ENCODE measurements around the gene HPSE2.
"Not testable (repeated sequence)": the region's sequence is repeated elsewhere in the genome, so short reads cannot be mapped to it uniquely, and the experiment has no call there.

The HPSE2 gene

DNA sequence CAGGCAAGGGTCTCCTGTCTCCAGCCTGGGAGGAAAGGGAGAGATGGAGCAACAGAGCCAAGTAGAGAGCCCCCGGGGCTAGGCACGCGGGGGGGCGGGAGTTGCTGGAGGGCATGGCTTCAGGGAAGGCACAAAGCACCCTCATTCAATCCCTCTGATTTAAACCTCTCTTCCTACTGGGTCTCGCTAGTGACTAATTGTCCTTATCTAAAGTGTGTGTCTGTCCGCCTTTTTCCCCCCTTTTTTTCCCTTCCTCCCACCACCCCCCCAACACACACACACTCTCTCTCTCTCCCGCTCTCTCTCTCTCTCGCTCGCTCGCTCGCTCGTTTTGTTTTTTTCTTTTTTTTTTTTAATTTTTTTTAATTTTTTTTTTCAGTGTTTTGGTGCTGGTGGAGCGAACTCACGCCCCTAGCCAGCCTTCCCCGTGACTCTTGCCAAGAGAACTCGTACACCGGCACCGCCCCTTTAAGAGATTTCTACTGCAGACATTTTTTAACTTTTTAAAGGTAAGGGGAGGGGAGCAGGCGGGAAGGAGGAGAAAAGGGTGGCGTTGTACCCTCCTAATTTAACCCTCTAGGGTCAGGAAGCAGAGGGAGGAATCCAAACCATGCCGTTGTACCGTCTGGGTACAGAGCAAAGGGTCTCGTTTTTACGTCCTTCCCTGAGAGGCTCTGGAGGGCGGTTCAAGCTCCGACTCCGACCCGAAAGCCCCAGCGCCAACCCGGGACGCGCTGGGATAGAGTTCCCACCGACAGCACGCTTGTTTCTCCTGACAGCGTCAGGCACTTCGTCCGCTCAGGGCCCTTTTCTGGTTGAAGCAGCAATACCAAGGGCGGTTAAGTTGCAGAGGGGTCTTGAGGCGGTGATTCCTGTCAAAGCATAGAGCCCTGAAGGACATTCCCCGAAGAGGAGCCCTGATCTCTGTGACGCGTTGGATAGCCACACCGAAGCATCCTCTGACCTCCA is at the start of gene HPSE2:
Gene HPSE2 (minus strand): TSS at position 195 of the 969 bp plus-strand sequence.
- DNase-seq = no peak

DNA sequence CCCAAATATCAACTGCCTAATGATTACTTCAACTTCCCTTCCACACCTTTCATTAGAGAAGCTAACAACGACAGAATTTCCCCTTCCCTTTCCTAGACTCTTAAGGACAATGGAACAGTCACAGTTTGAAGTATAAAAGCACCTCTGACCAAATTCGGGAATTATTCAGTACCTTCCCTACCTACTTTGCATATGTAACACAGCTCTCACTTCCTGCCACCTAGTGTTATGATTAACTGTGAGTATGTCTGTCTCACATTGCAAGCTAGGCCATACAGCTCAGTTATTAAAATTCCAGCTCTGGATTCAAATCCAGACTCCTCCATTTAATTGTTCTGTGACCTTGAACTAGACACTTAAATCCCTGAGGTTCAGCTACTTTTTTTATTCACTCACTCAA is 44.8 kb upstream of the HPSE2 start:
- DNase-seq = no peak

DNA sequence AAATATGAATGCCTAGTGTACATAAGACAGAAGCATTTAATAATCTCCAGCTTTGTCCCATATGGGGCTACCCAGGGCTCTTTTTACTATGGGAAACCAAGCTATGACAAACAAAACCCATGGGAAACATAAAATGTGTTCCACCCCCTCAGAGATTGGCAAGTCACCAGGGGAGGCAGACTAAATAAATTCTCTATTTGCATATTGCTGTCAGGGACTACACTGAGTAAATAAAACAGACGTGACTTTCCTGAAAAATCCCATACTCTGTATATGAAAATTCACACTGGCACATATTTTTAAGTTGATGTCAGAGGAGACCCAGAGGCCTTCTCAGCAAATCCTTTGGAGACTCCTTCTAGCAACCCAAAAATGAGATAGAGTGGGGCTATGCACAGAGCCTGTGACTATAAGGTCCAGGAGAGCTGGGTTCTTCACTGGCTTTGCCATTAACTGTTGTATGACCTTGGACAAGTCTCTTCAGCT is 44.0 kb upstream of the HPSE2 start:
- DNase-seq = peak; percentile 14

DNA sequence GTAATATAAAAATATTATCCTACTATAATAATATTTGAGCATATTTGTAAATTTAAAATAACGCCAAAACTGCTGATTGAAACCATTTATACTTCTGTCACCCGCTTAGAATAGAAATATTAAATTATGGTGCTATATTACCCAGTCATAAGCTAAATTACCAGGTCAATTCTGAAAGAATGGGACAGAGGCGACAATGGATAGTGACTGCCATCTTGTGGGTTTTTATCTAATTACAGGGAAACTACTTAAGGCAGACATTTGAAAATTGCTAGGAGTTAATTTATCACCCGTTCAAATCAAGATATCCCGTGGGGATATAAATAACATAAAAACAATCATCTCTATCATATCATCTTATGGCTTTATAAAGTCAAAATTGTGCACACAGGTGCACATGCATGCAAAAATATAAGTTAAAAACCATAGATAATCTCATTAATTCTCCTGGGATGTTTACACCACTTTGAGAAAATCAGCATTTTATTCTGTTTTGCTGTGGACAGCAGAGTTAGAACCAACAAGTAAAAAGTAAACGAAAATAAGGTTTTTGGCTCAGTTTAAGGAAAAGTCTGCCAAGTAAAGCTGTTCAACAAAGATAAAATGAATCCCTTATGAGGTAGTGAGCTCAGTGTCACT is 41.3 kb upstream of the HPSE2 start:
- peak; percentile 24 for DNase-seq

DNA sequence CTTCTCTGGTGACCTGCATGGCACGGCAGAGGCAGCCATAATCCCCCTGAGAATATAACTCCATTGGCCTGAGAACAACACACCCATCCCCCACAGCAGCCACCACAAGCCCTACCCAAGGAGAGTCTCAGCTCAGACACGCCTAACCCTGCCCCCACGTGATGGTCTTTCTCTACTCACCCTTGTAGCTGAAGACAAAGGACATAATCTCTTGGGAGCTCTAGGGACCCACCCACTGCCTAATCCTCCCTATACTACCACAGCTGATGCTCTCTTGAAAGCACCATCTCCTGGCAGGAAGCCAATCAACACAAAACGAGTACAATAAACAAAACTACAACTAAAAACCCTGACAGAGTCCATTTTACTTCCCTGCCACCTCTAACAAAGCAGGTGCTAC is 30.7 kb upstream of the HPSE2 start:
- no peak for DNase-seq

DNA sequence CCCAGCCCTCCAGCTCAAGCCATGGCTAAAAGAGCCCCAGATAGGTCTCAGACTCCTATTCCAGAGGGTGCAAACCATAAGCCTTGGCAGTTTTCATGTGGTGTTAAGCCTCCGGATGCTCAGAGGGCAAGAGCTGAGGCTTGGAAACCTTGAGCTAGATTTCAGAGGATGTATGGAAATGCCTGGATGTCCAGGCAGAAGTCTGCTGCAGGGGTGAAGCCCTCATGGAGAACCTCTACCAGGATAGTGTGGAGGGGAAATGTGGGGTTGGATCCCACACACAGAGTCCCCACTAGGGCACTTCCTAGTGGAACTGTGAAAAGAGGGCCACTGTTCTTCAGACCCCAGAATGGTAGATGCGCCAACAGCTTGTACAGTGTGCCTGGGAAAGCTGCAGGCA is 13.2 kb upstream of the HPSE2 start:
- DNase-seq = no peak

DNA sequence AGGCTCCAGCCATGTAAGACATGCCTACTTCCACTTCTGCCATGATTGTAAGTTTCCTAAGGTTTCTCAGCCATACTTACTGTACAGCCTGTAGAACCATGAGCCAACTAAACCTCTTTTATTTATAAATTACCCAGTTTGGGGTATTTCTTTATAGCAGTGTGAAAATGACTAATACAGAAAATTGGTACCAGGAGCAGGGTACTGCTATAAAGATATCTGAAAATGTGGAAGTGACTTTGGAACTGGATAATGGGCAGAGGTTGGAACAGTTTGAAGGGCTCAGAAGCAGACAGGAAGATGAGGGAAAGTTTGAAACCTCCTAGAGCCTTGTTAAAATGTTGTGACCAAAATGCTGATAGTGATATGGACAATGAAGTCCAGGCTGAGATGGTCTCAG is 12.2 kb upstream of the HPSE2 start:
- not testable (repeated sequence) for DNase-seq

DNA sequence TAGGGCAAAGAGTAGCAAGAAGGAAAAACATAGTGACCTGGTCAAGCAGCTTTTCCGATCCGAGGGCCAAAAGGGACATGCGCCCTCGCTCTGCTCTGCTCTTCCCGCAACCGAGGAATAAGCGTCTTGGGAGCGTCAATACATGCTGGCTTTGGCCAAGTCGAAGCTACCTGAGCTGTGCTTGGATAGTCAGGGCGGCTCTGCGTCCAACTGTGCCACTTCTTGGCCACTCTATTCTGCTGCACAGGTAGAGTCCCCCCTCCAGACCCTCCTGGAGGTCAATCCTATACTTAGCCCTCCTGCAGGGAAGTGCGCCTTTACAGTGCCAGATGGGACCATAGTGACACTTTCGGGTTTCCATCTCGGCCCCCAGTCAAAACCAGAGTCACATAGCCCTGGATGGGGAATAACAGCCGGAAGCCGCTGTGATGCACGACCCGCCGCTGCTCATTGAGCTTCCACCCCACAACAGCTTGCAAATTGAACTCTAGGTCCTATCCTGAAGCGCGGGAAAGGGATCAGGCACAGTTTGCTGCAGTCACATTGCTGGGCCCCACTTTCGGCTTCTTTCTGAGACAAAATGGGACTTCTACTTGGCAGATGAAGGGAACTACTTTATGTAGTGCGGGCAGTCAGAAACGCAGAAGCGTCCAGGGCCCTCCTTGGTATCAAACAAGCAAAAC is 1.1 kb upstream of the HPSE2 start:
- no peak for DNase-seq

DNA sequence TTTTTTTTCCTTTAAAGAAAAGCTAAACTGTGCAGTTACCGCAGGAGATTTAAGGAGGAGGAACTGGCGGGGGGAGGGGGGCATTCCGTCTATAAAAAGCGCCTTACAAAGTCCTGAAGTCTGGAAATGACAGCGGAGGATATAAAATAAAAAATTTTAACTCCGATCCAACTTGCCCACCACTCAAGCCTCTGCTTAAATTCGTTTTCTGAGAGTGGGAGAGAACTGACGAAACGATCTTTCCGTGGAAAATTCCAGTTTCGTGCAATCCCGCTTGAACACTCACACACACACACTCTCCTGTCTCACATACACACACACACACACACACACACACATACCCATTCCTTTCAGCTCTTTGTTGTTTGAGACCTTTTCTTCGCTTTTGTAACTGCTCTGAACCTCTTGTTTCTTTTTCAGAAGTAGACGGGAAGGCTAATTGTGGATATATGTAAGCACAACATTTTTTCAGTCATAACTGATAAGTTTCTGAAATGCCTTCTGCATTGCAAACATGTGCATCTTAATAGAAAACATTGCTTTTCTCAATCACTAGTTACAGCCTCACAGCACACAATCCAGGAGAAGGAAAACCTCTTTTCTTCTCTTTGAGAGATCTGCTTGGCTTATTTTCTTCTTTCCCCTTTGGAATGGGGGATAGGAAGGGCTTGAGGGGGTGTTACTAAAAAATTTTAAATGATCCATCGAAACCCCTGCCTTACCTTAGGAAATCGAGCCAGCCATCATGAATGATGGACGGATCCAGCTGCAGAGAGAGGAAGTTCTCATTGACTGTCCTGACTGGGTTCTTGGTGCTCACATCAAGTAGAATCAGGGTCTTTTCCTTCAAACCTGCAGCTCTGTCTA is 628 bp downstream of the HPSE2 start:
- no peak for DNase-seq

DNA sequence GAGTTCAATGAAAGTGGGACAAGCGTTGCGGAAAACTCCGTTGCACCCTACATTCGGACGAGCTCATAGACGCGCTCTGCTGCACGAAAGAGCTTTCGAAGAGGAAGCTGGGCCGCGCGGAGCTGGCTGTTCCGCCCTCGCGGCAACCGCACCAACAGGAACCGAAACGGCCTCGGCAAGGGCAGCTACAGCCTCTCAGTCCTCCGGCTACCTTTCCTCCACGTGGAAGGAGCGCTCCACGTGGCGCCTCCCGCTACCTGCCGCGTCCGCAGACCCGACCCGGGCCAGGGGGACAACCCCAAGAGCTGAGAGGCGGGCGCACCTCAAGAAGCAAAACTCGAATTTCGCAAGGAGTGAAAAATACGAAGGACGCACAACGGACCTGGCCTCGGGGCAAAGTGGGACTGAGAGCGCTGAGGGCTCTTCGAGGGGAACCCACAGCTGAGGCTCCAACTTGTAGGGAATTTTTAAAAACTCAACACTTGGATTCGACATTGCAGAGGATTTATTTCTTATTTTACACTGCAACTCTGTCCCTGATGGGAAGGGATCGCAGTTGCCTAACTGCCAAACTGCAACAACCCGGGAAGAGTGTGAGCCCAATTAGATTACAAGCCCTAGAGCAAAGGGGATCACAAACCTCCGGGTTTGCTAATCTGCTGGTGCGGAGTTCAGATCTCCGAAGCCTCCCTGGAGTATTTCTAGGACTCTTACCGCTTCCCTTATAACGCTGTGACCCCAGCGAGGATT is 1.4 kb downstream of the HPSE2 start:
- DNase-seq = no peak

DNA sequence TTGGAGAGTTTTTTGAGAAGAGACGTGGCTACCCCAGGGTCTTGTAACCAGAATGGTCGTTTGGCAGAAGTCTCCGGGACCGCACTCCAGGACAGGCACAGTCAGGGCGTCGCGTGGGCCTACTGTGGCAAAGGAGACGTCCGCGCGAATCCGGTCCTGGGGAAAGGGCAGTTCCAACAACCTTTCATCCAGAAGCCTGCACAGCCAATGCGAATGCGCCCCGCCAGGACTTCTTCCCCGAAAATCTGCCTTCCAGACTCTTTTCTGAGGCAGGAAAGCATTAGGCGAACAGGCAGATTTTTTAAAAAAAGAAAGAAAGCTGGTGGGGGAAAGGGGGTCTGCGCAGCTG is 2.0 kb downstream of the HPSE2 start:
- DNase-seq = no peak

DNA sequence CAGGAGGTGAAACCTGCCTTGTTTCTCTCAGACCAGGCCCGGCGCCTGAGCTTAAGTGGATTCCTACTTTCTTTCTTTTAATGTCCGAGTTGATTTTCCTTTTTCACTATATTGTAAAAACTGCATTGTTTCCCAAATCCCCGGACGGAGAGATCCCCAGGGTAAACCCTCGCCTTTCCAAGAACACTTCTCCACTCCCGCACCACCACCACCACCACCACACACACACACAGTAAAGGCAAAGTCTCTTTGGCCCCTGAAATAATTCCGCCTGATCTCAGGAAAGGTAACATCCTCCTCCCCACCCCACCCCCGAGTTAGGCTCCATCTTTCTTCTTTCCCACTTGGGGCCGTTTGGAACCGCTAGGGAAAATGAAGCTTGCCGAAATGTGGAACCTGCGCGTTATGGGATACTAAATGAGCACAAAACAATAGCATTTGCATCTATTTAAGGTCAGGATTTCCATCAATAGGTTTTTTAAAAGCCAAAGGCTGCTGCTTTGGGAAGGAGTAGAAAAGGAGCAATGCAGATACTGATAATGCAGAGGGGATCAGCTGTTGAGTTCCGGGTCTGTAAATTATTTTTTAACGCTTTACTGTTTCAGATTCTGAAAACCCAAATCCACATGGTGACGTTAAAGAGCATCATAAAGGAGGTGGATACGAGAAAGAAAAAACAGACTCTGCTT is 2.5 kb downstream of the HPSE2 start:
- no peak for DNase-seq

DNA sequence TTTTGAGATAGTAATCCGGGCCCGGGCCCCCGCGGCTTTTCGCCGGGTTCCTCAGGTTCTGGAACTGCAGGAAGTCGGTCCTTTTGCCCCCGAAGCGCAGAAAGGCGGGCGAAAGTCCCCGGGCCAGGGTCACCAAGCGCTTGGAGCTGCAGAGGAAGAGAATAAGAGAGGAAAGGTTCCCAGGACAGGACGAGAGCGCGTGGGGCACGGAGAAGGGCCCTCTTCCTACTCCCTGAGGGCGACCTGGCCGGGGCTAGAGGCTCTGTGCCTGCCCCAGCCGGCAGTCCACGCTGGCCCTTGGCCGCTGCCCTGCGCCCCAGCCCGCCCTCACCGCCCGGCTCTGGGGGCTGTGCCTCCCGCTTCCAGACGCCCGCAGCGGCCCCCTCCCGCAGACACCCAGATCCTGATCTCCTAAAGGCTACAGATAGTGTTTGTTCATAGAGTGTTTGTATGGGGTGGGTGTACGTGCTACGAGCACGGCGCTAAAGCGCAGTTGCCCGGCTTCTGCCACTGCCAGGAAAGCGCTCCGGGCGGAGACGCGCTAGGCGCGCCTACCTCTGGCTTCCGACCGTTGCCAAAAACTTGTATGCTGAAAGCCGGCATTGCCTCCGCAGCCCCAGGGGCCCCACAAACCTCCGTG is 3.2 kb downstream of the HPSE2 start:
- no peak for DNase-seq

DNA sequence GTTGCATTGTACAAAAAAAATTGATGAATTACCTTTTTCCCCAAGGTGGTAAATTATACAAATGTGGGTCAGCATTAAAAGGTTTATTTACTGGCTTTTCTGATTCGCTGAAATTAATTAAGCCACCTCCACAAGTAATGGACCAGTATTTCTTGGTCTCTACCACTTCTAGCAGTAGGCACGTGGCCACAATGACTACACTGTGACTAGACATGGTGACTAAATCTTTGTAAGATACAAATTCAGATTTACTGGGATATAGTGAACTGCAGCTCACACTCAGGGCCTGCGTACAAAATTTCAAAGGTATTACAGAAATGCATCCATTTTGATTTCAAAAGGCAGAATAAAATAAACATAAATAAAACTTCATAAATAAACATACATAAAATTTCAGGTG is 10.9 kb downstream of the HPSE2 start:
- DNase-seq = no peak

DNA sequence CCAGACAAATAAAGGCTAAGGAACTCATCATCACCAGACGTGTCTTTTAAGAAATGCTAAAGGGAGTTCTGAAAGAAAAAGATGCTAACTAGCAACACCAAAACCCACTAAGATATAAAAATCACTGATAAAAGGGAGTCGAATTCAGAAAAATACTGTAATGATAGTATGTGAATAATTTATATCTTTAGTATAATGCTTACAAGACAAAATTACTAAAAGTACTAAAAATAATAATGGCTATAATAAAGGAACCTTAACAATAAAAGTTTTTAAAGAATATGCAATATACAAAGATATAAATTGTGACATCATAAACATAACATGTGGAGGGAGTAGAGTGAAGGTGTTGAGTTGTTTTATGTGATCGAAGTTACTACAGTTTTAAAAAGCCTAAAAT is 28.3 kb downstream of the HPSE2 start:
- no peak for DNase-seq

DNA sequence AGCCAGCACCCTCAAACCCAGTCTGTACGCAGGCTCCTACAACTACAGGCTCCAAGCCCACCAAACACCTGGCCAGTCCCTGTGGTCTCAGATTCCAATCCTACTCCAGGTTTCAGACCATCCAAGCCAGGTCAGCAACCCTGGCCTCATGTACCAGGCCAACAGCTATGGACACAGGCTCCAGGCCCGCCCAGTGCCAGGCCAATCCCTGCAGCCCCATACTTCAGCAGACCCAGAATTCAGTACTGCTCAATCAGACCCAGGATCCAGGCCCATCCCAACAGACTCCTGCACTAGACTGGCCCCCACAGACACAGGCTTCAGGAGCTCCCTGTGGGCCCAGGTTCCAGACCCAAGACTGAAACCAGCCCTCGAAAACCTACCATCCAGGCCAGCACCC is 32.3 kb downstream of the HPSE2 start:
- no peak for DNase-seq

DNA sequence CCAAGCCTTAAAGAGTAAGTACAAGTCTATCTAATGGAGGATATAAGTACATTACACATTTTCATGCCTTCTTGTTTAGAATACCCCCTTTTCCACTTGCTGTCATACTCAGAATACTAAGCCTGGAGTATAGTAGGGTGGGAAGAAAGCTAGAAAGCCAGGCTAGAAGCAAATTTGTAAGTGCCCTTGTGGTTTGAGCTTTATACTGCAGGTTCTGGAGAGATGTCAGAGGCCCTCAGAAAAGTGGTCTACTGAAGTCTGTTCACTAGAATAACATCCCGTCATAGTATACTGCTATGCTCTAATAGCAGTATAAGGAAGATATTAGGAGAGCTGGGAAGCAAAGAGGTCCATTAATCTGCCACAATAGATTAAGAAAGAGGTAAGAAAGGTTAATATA is 62.7 kb downstream of the HPSE2 start:
- DNase-seq = no peak

DNA sequence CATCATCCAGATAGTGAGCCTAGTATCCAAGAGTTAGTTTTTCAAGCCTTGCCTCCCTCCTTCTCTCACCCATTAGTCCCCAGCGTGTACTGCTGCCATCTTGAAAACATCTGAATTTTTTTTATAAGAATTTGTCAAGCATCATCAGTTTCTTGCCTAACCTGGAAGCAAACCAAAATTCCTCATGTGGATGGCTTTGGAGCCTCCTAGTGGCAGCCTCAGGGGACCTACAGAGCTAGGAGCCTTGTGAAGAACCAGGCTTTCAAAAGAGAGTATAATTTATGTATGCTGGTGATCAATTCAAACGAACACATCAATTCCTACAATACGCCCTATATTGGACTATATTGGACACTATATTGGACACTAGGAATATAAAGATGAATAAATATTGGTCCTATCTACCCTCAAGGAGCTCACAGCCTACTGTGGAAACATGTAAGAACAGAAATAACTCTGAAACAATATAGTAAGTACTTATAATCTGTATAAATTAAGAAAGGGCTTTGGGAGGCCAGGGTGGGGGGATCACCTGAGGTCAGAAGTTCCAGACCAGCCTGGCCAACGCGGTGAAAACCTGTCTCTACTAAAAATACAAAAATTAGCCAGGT is 63.4 kb downstream of the HPSE2 start:
- DNase-seq = peak; percentile 27

DNA sequence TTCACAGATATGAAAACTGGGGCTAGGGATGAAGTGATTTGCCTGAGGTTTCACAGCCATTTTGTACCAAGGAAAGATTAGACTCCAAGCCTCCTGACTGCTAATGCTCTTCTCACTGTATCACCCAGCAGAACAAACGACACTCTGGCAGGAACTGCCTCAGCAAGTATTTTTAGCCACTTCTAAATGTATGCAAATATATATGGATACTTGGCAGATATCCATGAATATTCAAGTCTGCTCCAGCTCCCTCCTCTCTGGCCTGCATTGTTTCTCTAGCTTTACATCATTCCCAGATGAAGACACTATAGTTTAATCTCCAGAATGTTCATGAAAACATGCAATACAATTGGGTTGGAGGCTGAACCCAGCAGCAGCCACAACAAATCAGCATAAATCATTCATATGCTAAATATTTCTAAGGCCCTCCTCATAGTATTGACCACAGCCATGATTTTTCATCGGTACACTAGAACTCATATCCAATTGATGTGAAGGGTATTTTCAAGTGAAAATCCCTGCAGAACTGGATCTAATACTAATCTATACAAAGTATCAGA is 65.5 kb downstream of the HPSE2 start:
- no peak for DNase-seq

DNA sequence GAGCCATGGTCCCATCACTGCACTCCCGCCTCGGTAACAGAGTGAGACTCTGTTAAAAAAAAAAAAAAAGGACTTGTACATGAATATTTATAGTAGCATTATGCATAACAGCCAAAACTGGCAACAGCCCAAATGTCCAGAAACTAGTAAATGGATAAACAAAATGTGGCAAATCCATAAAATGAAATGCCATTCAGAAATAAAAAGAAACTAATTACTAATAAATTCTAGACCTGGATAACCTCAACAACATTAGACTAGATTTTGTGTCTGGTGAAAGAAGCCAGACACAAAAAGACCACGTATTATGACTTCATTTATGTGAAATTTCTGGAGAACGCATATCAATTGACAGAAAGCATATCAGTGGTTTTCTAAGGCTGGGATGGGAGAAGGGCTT is 74.5 kb downstream of the HPSE2 start:
- no peak for DNase-seq

All from NCI-H1694 treated with DMSO at 0.1 percent for 48 hours (cell line).